ENCODE data around the gene PHPT1.

The PHPT1 gene

GRCh38 chr9:136852664-136853595 lies 3.7 kb downstream of the PHPT1 start:
- no peak overlapping the region for H3K4me3 ChIP-seq (ENCODE audit: low read depth, low read length)
- TF ChIP-seq, protein P1, sequence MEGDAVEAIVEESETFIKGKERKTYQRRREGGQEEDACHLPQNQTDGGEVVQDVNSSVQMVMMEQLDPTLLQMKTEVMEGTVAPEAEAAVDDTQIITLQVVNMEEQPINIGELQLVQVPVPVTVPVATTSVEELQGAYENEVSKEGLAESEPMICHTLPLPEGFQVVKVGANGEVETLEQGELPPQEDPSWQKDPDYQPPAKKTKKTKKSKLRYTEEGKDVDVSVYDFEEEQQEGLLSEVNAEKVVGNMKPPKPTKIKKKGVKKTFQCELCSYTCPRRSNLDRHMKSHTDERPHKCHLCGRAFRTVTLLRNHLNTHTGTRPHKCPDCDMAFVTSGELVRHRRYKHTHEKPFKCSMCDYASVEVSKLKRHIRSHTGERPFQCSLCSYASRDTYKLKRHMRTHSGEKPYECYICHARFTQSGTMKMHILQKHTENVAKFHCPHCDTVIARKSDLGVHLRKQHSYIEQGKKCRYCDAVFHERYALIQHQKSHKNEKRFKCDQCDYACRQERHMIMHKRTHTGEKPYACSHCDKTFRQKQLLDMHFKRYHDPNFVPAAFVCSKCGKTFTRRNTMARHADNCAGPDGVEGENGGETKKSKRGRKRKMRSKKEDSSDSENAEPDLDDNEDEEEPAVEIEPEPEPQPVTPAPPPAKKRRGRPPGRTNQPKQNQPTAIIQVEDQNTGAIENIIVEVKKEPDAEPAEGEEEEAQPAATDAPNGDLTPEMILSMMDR (IDR thresholded peaks at IDR 0.05; ENCODE audit: low read depth, low read length, missing control alignments) = no peak
- in situ Hi-C loops (cut with HindIII; ENCODE audit: low sequenced_read_pairs) = no loop called here
- no peak for DNase-seq (ENCODE audit: low read depth)

- TF ChIP-seq, protein P1 (IDR thresholded peaks at IDR 0.05; ENCODE audit: low read depth, low read length, missing control alignments) = no peak
- DNase-seq (ENCODE audit: low read depth) = no peak
- H3K4me3 ChIP-seq (ENCODE audit: low read depth, low read length) = no peak overlapping the region
- in situ Hi-C loops (cut with HindIII; ENCODE audit: low sequenced_read_pairs) = no loop called here
These were observed 4.4 kb downstream of the PHPT1 start for GRCh38 chr9:136853596-136854112.

- in situ Hi-C loops (cut with HindIII; ENCODE audit: low sequenced_read_pairs) = no loop called here
These were observed 5.1 kb downstream of the PHPT1 start for GRCh38 chr9:136854113-136854841.

DNA sequence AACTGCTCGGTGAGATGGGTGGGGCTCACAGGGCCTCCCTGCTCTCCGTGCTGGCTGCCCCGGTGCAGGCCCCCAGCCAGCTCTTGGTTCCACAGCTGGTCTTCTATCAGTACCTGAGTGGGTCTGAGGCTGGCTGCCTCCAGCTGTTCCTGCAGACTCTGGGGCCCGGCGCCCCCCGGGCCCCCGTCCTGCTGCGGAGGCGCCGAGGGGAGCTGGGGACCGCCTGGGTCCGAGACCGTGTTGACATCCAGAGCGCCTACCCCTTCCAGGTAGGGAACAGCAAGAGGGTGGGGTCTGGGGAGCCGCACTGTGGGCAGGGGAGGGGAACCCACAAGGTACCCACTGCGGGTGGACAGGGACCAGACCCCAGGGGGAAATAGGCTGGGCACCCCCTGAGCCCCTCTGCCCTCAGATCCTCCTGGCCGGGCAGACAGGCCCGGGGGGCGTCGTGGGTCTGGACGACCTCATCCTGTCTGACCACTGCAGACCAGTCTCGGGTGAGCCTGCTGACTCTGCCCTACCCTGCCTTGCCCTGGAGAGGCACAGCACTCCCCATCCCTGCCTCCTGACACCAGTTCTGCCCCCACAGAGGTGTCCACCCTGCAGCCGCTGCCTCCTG lies 5.7 kb downstream of the PHPT1 start:
- TF ChIP-seq, protein P1 (IDR thresholded peaks at IDR 0.05; ENCODE audit: low read depth, low read length, missing control alignments) = no peak
- in situ Hi-C loops (cut with HindIII; ENCODE audit: low sequenced_read_pairs) = no loop called here
- DNase-seq (ENCODE audit: low read depth) = no peak
- no peak overlapping the region for H3K4me3 ChIP-seq (ENCODE audit: low read depth, low read length)

More at GRCh38 chr9:136854113-136854841, 5.1 kb downstream of the PHPT1 start:
- DNase-seq (ENCODE audit: low read depth) = no peak
- no peak overlapping the region for H3K4me3 ChIP-seq (ENCODE audit: low read depth, low read length)
- TF ChIP-seq, protein P1 (IDR thresholded peaks at IDR 0.05; ENCODE audit: low read depth, low read length, missing control alignments) = no peak

- DNase-seq (ENCODE audit: low read depth) = no peak
- TF ChIP-seq, protein P1 (IDR thresholded peaks at IDR 0.05; ENCODE audit: low read depth, low read length, missing control alignments) = no peak
- in situ Hi-C loops (cut with HindIII; ENCODE audit: low sequenced_read_pairs) = no loop called here
- no peak overlapping the region for H3K4me3 ChIP-seq (ENCODE audit: low read depth, low read length)
These were observed 6.4 kb downstream of the PHPT1 start for GRCh38 chr9:136855461-136856078.

DNA sequence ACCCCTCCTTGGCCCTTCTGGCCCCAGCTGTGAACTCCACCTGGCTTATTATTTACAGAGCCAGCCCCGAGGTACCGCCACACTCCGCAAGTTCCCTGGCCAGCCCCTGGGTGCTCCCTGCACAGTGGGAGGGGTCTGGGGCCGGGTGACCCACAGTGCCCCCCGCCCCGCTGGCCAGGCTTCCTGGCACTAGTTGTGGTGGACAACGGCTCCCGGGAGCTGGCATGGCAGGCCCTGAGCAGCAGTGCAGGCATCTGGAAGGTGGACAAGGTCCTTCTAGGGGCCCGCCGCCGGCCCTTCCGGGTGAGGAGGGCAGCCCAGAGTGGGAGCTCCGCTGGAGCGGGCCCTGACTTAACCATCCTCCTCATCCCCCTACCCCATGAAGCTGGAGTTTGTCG lies 6.9 kb downstream of the PHPT1 start:
- no peak for DNase-seq (ENCODE audit: low read depth)
- H3K4me3 ChIP-seq (ENCODE audit: low read depth, low read length) = no peak overlapping the region
- TF ChIP-seq, protein P1 (IDR thresholded peaks at IDR 0.05; ENCODE audit: low read depth, low read length, missing control alignments) = no peak
- in situ Hi-C loops (cut with HindIII; ENCODE audit: low sequenced_read_pairs) = no loop called here
